GM12873 (cell line): Measurements from ENCODE around the gene NUDT22.

Experiments used
- TF ChIP-seq, protein P1 (sequence below): IDR thresholded peaks from 2 replicates; pipeline ENCODE4 v1.5.1; 2012; ENCODE audit warnings: low read depth, mild to moderate bottlenecking, moderate library complexity, low read length, control low read depth; ENCODE audit not compliant: insufficient read depth; ENCODE audit errors: missing control alignments

NUDT22 gene

DNA sequence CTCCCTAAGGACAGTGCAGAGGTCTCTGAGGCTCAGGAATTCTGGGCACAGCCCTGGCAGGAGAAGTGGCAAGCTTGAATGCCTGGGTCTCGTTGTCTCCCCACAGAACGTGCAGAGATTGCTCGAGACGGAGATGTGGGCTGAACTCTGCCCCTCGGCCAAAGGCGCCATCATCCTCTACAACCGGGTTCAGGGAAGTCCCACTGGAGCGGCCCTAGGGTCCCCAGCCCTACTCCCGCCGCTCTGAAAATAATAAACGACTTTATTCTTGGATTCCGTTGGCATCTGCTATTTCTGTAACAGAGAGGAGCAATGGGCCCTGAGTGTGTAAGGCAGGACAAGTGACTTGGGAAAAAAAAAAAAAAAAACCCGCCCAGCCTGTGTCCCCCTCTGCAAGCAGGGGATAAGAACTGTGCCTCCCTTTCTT, 3.7 kb downstream of the NUDT22 start:
- TF ChIP-seq, protein P1, sequence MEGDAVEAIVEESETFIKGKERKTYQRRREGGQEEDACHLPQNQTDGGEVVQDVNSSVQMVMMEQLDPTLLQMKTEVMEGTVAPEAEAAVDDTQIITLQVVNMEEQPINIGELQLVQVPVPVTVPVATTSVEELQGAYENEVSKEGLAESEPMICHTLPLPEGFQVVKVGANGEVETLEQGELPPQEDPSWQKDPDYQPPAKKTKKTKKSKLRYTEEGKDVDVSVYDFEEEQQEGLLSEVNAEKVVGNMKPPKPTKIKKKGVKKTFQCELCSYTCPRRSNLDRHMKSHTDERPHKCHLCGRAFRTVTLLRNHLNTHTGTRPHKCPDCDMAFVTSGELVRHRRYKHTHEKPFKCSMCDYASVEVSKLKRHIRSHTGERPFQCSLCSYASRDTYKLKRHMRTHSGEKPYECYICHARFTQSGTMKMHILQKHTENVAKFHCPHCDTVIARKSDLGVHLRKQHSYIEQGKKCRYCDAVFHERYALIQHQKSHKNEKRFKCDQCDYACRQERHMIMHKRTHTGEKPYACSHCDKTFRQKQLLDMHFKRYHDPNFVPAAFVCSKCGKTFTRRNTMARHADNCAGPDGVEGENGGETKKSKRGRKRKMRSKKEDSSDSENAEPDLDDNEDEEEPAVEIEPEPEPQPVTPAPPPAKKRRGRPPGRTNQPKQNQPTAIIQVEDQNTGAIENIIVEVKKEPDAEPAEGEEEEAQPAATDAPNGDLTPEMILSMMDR: no peak

DNA sequence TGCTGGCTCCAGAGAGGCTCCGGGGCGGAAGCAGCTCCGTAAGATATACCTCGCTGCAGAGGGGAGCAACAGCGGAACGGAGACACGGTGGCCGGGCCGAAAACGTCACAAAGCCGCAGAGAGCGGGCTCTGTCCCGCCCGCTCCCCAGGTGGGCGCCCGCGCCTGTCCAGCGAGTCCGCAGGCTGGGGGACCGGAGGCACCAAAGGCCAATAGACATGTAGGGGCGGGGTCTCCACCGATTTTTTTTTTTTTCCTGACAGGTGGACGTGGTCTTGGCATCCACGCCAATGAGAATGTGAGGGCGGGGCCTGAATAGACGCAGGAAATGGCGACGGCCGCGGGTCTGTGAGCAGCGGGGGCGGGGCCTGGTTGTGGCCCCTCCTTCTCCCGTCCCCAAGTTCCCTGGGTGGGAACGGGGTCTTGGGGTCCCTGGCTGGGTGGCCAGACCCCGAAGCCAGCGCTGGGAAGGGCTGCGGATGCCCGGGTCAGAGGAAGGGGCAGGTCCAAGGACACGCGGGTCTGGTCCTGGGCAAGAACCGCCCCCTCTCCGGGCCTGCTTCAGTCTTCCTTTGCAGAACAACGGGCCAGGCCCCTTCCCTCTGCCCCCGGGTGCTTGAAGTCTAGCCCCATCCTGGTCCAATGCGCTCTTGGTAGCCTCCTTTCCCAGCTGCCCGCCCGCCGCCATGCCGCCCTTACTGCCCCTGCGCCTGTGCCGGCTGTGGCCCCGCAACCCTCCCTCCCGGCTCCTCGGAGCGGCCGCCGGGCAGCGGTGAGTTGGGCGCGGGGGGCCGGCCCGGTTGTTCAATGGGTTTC, 4.3 kb downstream of the NUDT22 start, which contains the start of gene DNAJC4:
DNAJC4 (plus strand) TSS at position 378 of the 814 bp plus-strand sequence; CDS start at position 685, 307 bp downstream.
- TF ChIP-seq, protein P1: no peak

DNA sequence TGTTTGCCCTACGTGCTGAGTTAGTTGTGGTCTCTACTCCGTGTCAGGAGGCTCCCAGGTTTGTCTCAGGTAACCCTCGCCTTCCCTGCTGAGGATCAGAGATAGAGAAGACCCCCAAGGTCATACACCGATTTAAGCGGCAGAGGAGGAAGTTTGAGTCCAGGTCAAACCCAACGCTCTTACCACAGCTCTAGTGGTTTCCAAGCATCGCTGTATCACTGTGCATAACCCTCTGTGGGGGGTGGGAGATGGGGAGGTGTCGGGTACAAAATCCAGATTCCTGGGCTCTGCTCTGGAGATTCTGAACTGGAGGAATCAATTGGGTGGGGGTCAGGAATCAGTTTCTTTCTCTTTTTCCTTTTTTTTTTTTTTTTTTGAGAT, 4.9 kb downstream of the NUDT22 start:
- TF ChIP-seq, protein P1: no peak

DNA sequence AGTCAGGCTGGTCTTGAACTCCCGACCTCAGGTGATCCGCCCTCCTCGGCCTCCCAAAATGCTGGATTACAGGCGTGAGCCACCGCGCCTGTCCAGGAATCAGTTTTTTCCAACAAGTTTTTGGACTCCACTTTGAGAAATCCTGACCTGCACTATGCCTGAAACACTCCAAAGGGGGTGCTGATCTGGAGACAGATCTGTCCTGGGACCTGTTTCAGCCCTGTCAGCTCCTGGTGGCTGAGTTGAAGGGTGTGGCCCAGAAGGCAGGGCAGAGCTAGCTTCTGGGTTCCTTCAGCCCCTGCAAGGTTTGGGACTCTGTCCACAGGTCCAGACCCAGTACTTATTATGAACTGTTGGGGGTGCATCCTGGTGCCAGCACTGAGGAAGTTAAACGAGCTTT, 5.5 kb downstream of the NUDT22 start:
- TF ChIP-seq, protein P1: no peak

DNA sequence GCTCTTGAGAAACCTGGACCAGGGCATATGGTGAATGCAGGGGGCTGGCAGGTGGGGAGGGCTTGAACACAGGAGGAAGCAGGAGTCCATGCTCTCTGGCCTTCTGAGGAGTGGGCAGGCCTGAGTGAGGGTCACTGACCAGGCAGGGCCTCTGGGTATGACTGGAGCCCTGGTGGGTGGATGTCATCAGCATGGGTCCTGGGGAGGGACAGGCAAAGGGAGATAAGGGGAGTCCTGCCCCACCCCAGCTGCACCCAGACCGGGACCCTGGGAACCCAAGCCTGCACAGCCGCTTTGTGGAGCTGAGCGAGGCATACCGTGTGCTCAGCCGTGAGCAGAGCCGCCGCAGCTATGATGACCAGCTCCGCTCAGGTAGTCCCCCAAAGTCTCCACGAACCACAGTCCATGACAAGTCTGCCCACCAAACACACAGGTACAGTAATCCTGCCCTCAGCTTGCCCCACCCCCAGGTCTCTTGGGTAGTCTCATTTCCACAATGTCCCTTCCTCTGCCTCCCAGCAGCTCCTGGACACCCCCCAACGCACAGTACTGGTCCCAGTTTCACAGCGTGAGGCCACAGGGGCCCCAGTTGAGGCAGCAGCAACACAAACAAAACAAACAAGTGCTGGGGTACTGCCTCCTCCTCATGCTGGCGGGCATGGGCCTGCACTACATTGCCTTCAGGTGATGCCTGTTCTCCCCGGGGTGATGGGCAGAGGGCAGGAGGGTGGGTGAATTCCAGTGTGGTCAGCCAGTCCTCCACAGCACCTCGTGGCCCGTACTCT, 6.3 kb downstream of the NUDT22 start:
- TF ChIP-seq, protein P1: no peak

DNA sequence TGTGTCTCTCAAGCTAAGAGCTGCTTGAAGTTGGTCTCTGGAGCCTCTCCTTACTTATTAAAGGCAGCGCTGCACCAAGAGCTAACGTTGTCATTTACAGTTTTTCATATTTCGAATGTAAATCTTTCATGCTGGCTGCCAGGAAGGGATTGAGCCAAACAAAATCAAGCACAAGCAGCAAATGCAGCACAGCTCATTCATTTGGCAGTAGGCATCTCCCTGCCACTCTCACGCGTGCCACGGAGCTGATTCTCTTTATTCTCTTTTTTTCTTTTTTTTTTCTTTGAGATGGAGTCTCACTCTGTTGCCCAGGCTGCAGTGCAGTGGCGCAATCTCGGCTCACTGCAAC, 6.9 kb downstream of the NUDT22 start:
- TF ChIP-seq, protein P1: no peak

DNA sequence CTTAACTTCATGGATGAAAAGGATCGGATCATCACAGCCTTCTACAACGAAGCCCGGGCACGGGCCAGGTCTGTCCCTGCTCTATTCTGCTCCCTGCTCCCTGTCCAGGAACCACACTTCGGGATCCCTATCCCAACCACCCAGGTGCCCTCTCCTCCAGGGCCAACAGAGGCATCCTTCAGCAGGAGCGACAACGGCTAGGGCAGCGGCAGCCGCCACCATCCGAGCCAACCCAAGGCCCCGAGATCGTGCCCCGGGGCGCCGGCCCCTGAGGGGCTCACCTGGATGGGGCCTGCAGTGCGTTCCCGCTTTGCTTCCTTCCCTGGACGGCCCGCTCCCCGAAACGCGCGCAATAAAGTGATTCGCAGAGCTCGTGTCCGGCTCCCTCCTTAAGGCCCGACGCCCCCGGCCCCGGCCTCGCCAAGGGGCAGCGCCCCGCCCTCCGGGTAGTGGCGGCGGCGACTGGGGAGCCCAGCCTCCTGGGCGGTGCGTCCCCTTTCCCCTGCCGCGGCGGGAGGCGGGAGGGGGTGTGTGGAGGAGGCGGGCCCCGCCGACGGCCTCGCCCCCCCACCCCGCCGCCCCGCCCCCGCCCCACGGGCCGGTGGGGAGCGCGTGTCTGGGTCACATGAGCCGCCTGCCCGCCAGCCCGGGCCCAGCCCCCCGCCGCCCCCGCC, 8.0 kb downstream of the NUDT22 start, which contains the start of gene VEGFB:
VEGFB (plus strand) TSS at position 672 of the 674 bp plus-strand sequence. CDS start 250 bp downstream, outside the sequence.
- TF ChIP-seq, protein P1: no peak
